ENCODE results near the gene BICD1.

GRCh38 chr12:32201096-32201495 is 94.4 kb downstream of the BICD1 start:
- TF ChIP-seq USF2 (IDR thresholded peaks at IDR 0.05), result no peak
- no peak for TF ChIP-seq CTCF (IDR thresholded peaks at IDR 0.05)
- TF ChIP-seq MAX (IDR thresholded peaks at IDR 0.05), result no peak
- TF ChIP-seq EHF (CRISPR knock-in tag; IDR thresholded peaks at IDR 0.05), result no peak
- no peak for TF ChIP-seq BHLHE40 (IDR thresholded peaks at IDR 0.05; ENCODE audit: low read depth, low read length)
- TF ChIP-seq GATA3 (IDR thresholded peaks at IDR 0.05; ENCODE audit: borderline replicate concordance), result no peak
- TF ChIP-seq ZFP36 (IDR thresholded peaks at IDR 0.05; ENCODE audit: borderline replicate concordance, partially characterized antibody), result no peak
- no peak for TF ChIP-seq FOSL2 (IDR thresholded peaks at IDR 0.05)
- no peak for TF ChIP-seq FOSL2 (CRISPR knock-in tag; IDR thresholded peaks at IDR 0.05)
- TF ChIP-seq NR3C1 (IDR thresholded peaks at IDR 0.05), result no peak
- TF ChIP-seq HOXB13 (CRISPR knock-in tag; IDR thresholded peaks at IDR 0.05; ENCODE audit: low read depth), result no peak
- TF ChIP-seq CHD2 (IDR thresholded peaks at IDR 0.05; ENCODE audit: low read length, partially characterized antibody), result no peak
- no peak for TF ChIP-seq POLR2A (IDR thresholded peaks at IDR 0.05; ENCODE audit: low read length)
- no peak for TF ChIP-seq RNF2 (IDR thresholded peaks at IDR 0.05; ENCODE audit: borderline replicate concordance, low read depth)
